ENCODE measurements around the gene GTPBP3. TPM values are rescaled to one million over a fixed set of nuclear protein-coding genes. Genes with fewer than 3 reads are reported as not detected.

Gene GTPBP3
- total and polyA plus RNA-seq, 9 of the 15 experiments (the other 6 are each of a cell fraction or from before 2014, with no cell fraction given): 4.9 to 124 (median 22.6) TPM

DNA sequence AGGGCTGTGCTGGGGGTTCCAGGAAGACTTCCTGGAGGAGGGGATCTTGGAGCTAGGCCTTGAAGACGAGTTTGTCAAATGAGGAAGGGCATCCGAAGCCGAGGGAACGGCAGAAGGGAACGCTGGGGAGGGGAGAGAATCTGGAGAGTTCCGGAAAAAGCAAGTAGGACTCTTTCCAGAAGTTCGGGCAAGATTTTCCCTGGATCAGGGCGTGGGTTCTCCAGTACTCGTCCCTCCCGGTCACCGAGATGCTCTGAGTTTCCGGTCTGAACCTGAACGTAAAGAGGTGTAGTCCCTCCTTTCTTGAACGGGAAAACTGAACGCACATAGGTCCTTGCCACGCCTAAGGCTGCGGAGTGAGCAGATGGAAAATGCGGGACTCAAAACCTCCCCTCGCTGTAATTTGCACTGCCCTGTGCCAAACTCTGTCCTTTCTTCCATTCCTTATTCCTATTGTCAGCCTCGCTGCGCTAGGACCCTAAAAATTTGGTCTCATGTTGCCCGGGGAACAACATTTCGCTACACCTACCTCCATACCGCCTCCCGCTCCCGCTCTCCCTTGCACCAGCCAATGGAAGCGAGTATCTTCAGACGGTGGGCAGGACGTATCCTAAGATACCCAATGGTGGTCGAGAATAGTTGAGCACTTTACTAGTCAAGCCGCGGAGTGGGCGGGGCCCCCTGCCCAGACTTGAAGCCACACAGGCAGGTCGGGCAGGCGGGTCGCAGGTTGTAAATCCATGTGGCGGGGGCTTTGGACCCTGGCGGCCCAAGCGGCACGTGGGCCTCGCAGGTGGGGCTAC lies at the start of gene GTPBP3 (continued):
- TF ChIP-seq, protein P1, sequence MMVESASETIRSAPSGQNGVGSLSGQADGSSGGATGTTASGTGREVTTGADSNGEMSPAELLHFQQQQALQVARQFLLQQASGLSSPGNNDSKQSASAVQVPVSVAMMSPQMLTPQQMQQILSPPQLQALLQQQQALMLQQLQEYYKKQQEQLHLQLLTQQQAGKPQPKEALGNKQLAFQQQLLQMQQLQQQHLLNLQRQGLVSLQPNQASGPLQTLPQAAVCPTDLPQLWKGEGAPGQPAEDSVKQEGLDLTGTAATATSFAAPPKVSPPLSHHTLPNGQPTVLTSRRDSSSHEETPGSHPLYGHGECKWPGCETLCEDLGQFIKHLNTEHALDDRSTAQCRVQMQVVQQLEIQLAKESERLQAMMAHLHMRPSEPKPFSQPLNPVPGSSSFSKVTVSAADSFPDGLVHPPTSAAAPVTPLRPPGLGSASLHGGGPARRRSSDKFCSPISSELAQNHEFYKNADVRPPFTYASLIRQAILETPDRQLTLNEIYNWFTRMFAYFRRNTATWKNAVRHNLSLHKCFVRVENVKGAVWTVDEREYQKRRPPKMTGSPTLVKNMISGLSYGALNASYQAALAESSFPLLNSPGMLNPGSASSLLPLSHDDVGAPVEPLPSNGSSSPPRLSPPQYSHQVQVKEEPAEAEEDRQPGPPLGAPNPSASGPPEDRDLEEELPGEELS (CRISPR knock-in tag; IDR thresholded peaks at IDR 0.05; ENCODE audit: borderline replicate concordance): peak; percentile 47; the same call in 1 of the 2 replicates
- TF ChIP-seq, protein P2, sequence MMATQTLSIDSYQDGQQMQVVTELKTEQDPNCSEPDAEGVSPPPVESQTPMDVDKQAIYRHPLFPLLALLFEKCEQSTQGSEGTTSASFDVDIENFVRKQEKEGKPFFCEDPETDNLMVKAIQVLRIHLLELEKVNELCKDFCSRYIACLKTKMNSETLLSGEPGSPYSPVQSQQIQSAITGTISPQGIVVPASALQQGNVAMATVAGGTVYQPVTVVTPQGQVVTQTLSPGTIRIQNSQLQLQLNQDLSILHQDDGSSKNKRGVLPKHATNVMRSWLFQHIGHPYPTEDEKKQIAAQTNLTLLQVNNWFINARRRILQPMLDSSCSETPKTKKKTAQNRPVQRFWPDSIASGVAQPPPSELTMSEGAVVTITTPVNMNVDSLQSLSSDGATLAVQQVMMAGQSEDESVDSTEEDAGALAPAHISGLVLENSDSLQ (IDR thresholded peaks at IDR 0.05): peak; percentile 87
- TF ChIP-seq PHF8 (IDR thresholded peaks at IDR 0.05; ENCODE audit: borderline replicate concordance, low read length) (peak; percentile 68; the same call in 1 of the 2 replicates), RB1 (IDR thresholded peaks at IDR 0.05; ENCODE audit: low read depth) (peak; percentile 95; the same call in 1 of the 2 replicates), NEUROD1 (IDR thresholded peaks at IDR 0.05; ENCODE audit: borderline replicate concordance, low read depth, low read length, partially characterized antibody) (peak; percentile 98), EP300 (IDR thresholded peaks at IDR 0.05; ENCODE audit: low read length) (peak; percentile 65), SRSF9 (IDR thresholded peaks at IDR 0.05; ENCODE audit: borderline replicate concordance, low read depth, low read length) (no peak), DNMT1 (IDR thresholded peaks at IDR 0.05) (peak; percentile 98), TAL1 (IDR thresholded peaks at IDR 0.05) (peak; percentile 24), GTF2F1 (IDR thresholded peaks at IDR 0.05; ENCODE audit: low read depth, low read length) (0 out of 2 replicates have a peak, but pooled peaks have one; percentile 81)
- TF ChIP-seq, protein P3, sequence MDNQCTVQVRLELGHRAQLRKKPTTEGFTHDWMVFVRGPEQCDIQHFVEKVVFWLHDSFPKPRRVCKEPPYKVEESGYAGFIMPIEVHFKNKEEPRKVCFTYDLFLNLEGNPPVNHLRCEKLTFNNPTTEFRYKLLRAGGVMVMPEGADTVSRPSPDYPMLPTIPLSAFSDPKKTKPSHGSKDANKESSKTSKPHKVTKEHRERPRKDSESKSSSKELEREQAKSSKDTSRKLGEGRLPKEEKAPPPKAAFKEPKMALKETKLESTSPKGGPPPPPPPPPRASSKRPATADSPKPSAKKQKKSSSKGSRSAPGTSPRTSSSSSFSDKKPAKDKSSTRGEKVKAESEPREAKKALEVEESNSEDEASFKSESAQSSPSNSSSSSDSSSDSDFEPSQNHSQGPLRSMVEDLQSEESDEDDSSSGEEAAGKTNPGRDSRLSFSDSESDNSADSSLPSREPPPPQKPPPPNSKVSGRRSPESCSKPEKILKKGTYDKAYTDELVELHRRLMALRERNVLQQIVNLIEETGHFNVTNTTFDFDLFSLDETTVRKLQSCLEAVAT (IDR thresholded peaks at IDR 0.05): peak; percentile 31 to 84; a peak in 2 of 4 replicates
- TF ChIP-seq, protein P4, sequence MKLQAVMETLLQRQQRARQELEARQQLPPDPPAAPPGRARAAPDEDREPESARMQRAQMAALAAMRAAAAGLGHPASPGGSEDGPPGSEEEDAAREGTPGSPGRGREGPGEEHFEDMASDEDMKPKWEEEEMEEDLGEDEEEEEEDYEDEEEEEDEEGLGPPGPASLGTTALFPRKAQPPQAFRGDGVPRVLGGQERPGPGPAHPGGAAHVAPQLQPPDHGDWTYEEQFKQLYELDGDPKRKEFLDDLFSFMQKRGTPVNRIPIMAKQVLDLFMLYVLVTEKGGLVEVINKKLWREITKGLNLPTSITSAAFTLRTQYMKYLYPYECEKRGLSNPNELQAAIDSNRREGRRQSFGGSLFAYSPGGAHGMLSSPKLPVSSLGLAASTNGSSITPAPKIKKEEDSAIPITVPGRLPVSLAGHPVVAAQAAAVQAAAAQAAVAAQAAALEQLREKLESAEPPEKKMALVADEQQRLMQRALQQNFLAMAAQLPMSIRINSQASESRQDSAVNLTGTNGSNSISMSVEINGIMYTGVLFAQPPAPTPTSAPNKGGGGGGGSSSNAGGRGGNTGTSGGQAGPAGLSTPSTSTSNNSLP (IDR thresholded peaks at IDR 0.05; ENCODE audit: borderline replicate concordance, low read depth, low read length): peak; percentile 56; the same call in 1 of the 2 replicates
- TF ChIP-seq, protein P5, sequence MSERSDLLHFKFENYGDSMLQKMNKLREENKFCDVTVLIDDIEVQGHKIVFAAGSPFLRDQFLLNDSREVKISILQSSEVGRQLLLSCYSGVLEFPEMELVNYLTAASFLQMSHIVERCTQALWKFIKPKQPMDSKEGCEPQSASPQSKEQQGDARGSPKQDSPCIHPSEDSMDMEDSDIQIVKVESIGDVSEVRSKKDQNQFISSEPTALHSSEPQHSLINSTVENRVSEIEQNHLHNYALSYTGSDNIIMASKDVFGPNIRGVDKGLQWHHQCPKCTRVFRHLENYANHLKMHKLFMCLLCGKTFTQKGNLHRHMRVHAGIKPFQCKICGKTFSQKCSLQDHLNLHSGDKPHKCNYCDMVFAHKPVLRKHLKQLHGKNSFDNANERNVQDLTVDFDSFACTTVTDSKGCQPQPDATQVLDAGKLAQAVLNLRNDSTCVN (CRISPR knock-in tag; IDR thresholded peaks at IDR 0.05): 0 out of 2 replicates have a peak, but pooled peaks have one; percentile 2
- TF ChIP-seq, protein P6, sequence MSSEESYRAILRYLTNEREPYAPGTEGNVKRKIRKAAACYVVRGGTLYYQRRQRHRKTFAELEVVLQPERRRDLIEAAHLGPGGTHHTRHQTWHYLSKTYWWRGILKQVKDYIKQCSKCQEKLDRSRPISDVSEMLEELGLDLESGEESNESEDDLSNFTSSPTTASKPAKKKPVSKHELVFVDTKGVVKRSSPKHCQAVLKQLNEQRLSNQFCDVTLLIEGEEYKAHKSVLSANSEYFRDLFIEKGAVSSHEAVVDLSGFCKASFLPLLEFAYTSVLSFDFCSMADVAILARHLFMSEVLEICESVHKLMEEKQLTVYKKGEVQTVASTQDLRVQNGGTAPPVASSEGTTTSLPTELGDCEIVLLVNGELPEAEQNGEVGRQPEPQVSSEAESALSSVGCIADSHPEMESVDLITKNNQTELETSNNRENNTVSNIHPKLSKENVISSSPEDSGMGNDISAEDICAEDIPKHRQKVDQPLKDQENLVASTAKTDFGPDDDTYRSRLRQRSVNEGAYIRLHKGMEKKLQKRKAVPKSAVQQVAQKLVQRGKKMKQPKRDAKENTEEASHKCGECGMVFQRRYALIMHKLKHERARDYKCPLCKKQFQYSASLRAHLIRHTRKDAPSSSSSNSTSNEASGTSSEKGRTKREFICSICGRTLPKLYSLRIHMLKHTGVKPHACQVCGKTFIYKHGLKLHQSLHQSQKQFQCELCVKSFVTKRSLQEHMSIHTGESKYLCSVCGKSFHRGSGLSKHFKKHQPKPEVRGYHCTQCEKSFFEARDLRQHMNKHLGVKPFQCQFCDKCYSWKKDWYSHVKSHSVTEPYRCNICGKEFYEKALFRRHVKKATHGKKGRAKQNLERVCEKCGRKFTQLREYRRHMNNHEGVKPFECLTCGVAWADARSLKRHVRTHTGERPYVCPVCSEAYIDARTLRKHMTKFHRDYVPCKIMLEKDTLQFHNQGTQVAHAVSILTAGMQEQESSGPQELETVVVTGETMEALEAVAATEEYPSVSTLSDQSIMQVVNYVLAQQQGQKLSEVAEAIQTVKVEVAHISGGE (CRISPR knock-in tag; IDR thresholded peaks at IDR 0.05): peak; percentile 96 to 99 (median 97); a peak in 5 of 6 replicates
